ENCODE results near the gene RFX3.

RFX3 gene

DNA sequence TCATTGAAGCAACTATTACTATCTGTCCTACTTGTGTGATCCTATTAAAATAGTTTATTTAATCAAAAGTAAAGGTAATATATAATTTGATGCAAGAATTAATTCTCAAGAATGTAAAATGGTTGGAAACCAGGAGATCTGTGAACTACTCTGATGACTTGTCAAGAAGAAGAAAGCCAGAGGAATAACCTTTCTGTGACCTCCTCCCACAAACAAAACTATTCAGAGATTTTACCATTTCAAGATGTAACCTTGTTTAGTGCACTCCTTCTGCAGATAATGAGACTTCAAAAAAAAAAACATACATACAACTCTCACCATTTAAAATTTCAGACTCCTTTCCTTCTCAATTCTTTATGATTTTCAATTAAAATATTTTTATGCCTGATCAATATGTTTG lies 79.5 kb downstream of the RFX3 start:
- Histone ChIP-seq H2BK15ac (ENCODE audit: low read length) (no peak overlapping the region), H3K4me1 (ENCODE audit: control insufficient read depth in 2 of 2, insufficient read depth in 1 of 2, low read depth in 1 of 2, low read length in 2 of 2) (peaks cover 0 to 10% of the 10 kb centered on the region in 2 donors), H2AFZ (ENCODE audit: low read length) (no peak overlapping the region), H3K4ac (ENCODE audit: low read length) (no peak overlapping the region), H2AK5ac (ENCODE audit: low read depth, low read length) (no peak overlapping the region), H2BK12ac (ENCODE audit: low read length) (no peak overlapping the region), H3K27me3 (ENCODE audit: control insufficient read depth in 3 of 3, insufficient read depth in 3 of 3, low read depth in 1 of 3, low read length in 3 of 3) (no peaks in the 10 kb centered on the region), H3K14ac (ENCODE audit: low read length) (no peak overlapping the region), H3K36me3 (replicated peaks in 1 of 2; ENCODE audit: control insufficient read depth in 2 of 2, insufficient read depth in 2 of 2, low read length in 2 of 2) (peaks cover 0 to 21% of the 10 kb centered on the region in 2 donors), H3K4me2 (ENCODE audit: insufficient read depth, low read length, poor library complexity, severe bottlenecking) (no peak overlapping the region), H3K27ac (replicated peaks; ENCODE audit: low read length) (no peak overlapping the region), H3K4me3 (ENCODE audit: low read length in 2 of 2) (no peak overlapping the region), H3K79me1 (ENCODE audit: low read depth, low read length) (no peaks in the 10 kb centered on the region), H3K9ac (ENCODE audit: low read depth, low read length, poor library complexity) (no peak overlapping the region), H3K18ac (ENCODE audit: low read length) (no peak overlapping the region), H4K8ac (ENCODE audit: low read depth, low read length) (no peak overlapping the region), H2BK120ac (ENCODE audit: low read depth, low read length) (no peak overlapping the region), H3K23ac (ENCODE audit: low read depth, low read length, poor library complexity) (no peak overlapping the region), H2BK5ac (ENCODE audit: low read length) (no peak overlapping the region), H3K9me3 (replicated peaks in 1 of 2; ENCODE audit: control insufficient read depth in 2 of 2, insufficient read depth in 1 of 2, low read depth in 1 of 2, low read length in 2 of 2) (peaks cover 0 to 8% of the 10 kb centered on the region in 2 donors), H4K91ac (ENCODE audit: low read depth, low read length, poor library complexity) (no peak overlapping the region)
- no peak for DNase-seq (ENCODE audit: low spot score)

DNA sequence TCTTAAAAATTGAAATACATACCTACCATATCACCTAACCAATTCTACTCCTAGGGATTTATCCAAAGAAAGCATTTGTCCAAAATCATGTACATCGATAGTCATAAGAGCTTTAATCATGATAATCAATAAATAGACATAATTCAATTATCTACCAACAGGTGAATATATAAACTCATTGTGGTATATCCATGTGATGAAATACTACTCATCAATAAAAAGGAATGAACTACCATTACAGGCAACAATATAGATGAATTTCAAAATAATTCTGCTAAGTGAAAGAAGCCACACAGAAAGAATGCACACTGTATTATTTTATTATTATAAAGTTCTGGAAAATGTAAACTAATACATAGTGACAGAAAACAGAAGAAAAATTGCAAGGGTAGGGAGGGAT lies 81.8 kb downstream of the RFX3 start:
- no CpG with 5 or more reads among the region's 1 CpG for WGBS, 2 donors (ENCODE audit: extremely low coverage in 2 of 2, insufficient read length in 2 of 2, insufficient replicate concordance in 1 of 2)
- no peaks in the 10 kb centered on the region for H3K27me3 ChIP-seq (ENCODE audit: control insufficient read depth in 3 of 3, insufficient read depth in 3 of 3, low read depth in 1 of 3, low read length in 3 of 3)
- H3K9ac ChIP-seq (ENCODE audit: low read depth, low read length, poor library complexity): no peak overlapping the region
- H3K4me3 ChIP-seq (ENCODE audit: low read length in 2 of 2): no peak overlapping the region
- no peak overlapping the region for H4K91ac ChIP-seq (ENCODE audit: low read depth, low read length, poor library complexity)
- H3K36me3 ChIP-seq (replicated peaks in 1 of 2; ENCODE audit: control insufficient read depth in 2 of 2, insufficient read depth in 2 of 2, low read length in 2 of 2): peaks cover 0 to 16% of the 10 kb centered on the region in 2 donors
- no peak overlapping the region for H2BK15ac ChIP-seq (ENCODE audit: low read length)
- peaks cover 0 to 8% of the 10 kb centered on the region in 2 donors for H3K9me3 ChIP-seq (replicated peaks in 1 of 2; ENCODE audit: control insufficient read depth in 2 of 2, insufficient read depth in 1 of 2, low read depth in 1 of 2, low read length in 2 of 2)
- no peak overlapping the region for H3K27ac ChIP-seq (replicated peaks; ENCODE audit: low read length)
- H2BK12ac ChIP-seq (ENCODE audit: low read length): no peak overlapping the region
- H4K8ac ChIP-seq (ENCODE audit: low read depth, low read length): no peak overlapping the region
- no peak overlapping the region for H3K18ac ChIP-seq (ENCODE audit: low read length)
- DNase-seq (ENCODE audit: low spot score): no peak
- no peak overlapping the region for H2BK5ac ChIP-seq (ENCODE audit: low read length)
- H2AK5ac ChIP-seq (ENCODE audit: low read depth, low read length): no peak overlapping the region
- no peak overlapping the region for H2AFZ ChIP-seq (ENCODE audit: low read length)
- H2BK120ac ChIP-seq (ENCODE audit: low read depth, low read length): no peak overlapping the region
- no peak overlapping the region for H3K4me2 ChIP-seq (ENCODE audit: insufficient read depth, low read length, poor library complexity, severe bottlenecking)
- H3K4ac ChIP-seq (ENCODE audit: low read length): no peak overlapping the region
- no peak overlapping the region for H3K23ac ChIP-seq (ENCODE audit: low read depth, low read length, poor library complexity)
- H3K79me1 ChIP-seq (ENCODE audit: low read depth, low read length): no peaks in the 10 kb centered on the region
- peaks cover 0 to 10% of the 10 kb centered on the region in 2 donors for H3K4me1 ChIP-seq (ENCODE audit: control insufficient read depth in 2 of 2, insufficient read depth in 1 of 2, low read depth in 1 of 2, low read length in 2 of 2)
- H3K14ac ChIP-seq (ENCODE audit: low read length): no peak overlapping the region

DNA sequence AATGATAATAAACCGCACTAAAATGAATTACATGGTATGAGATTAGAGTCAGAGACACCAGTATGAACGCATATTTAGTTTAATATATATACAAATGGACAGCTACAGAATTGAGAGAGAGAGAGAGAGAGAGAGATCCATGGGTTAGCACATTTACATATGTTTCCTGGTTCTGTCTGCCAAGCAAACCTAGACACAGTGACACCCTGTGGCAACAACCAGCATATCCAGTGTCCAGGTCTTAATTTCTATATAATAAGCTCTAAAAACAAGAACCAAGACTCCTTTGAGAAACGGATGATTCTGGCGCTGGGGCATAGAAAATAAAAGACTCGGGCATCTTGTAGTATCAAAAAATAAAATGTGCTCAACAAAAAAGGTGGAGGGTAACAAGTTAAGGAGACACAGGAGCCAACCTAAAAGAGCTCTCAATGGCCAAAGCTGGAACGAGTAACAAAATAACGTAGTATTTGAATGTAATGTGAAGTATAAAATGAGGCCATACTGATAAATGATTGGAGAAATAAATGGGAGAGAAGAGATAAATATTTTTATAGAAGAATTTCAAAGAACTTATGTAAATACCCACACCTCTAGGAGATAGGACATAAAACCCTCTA lies 84.5 kb downstream of the RFX3 start:
- Histone ChIP-seq H3K27me3 (ENCODE audit: control insufficient read depth in 3 of 3, insufficient read depth in 3 of 3, low read depth in 1 of 3, low read length in 3 of 3) (no peaks in the 10 kb centered on the region), H3K4me2 (ENCODE audit: insufficient read depth, low read length, poor library complexity, severe bottlenecking) (no peak overlapping the region), H2AFZ (ENCODE audit: low read length) (no peak overlapping the region), H3K4me3 (ENCODE audit: low read length in 2 of 2) (no peak overlapping the region), H4K91ac (ENCODE audit: low read depth, low read length, poor library complexity) (no peak overlapping the region), H2BK12ac (ENCODE audit: low read length) (no peak overlapping the region), H3K4ac (ENCODE audit: low read length) (no peak overlapping the region), H3K36me3 (replicated peaks in 1 of 2; ENCODE audit: control insufficient read depth in 2 of 2, insufficient read depth in 2 of 2, low read length in 2 of 2) (peaks cover 0 to 21% of the 10 kb centered on the region in 2 donors), H2AK5ac (ENCODE audit: low read depth, low read length) (no peak overlapping the region), H4K8ac (ENCODE audit: low read depth, low read length) (no peak overlapping the region), H3K27ac (replicated peaks; ENCODE audit: low read length) (no peak overlapping the region), H3K18ac (ENCODE audit: low read length) (no peak overlapping the region), H3K14ac (ENCODE audit: low read length) (no peak overlapping the region), H3K4me1 (ENCODE audit: control insufficient read depth in 2 of 2, insufficient read depth in 1 of 2, low read depth in 1 of 2, low read length in 2 of 2) (peaks cover 0 to under 1% of the 10 kb centered on the region in 2 donors), H2BK120ac (ENCODE audit: low read depth, low read length) (no peak overlapping the region), H3K79me1 (ENCODE audit: low read depth, low read length) (no peaks in the 10 kb centered on the region), H2BK15ac (ENCODE audit: low read length) (no peak overlapping the region), H2BK5ac (ENCODE audit: low read length) (no peak overlapping the region), H3K23ac (ENCODE audit: low read depth, low read length, poor library complexity) (no peak overlapping the region), H3K9ac (ENCODE audit: low read depth, low read length, poor library complexity) (no peak overlapping the region), H3K9me3 (replicated peaks in 1 of 2; ENCODE audit: control insufficient read depth in 2 of 2, insufficient read depth in 1 of 2, low read depth in 1 of 2, low read length in 2 of 2) (peaks cover 0 to 8% of the 10 kb centered on the region in 2 donors)
- no peak for DNase-seq (ENCODE audit: low spot score)
- WGBS, 2 donors (ENCODE audit: extremely low coverage in 2 of 2, insufficient read length in 2 of 2, insufficient replicate concordance in 1 of 2): no CpG with 5 or more reads among the region's 7 CpGs

DNA sequence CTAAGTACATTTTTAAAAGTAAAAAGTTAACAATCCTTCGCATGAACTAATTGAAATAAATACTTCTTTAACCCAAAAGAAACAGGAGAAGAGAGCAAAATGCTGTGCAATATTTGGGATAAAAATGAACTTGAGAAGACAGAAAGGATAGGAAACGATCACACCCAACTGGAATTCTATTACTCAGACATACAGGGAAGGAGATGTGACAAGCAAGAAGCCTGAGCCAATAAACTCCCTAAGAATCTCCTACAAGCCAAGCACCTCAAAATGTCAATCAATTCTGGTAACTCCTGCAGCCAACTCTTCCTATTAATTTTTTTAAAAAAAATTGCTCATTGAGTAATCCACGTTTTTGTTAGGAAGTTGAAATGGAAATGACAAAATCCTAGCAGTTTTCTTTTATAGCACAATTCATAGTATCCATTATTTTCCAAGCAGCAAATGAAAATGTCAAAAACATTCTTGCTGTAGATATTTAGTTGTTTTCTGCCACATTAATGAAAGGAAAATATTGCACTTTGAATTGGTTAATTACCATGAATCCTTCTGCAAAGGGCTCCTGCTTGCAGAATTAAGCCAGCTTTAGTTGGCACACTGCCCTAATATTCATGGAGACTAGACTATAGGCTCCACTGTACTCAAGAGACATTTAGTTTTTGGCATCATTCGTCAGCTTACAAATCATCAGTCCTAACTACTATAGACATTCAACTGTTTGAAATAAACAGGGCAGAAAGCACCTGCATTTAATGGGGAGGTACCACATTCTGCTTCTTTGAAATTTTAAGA lies 89.0 kb downstream of the RFX3 start:
- Histone ChIP-seq H3K4ac (ENCODE audit: low read length) (no peak overlapping the region), H2BK15ac (ENCODE audit: low read length) (no peak overlapping the region), H2BK12ac (ENCODE audit: low read length) (no peak overlapping the region), H3K36me3 (replicated peaks in 1 of 2; ENCODE audit: control insufficient read depth in 2 of 2, insufficient read depth in 2 of 2, low read length in 2 of 2) (peaks cover 0 to 33% of the 10 kb centered on the region in 2 donors), H3K4me2 (ENCODE audit: insufficient read depth, low read length, poor library complexity, severe bottlenecking) (no peak overlapping the region), H2AFZ (ENCODE audit: low read length) (no peak overlapping the region), H3K9me3 (replicated peaks in 1 of 2; ENCODE audit: control insufficient read depth in 2 of 2, insufficient read depth in 1 of 2, low read depth in 1 of 2, low read length in 2 of 2) (peaks cover 0 to 10% of the 10 kb centered on the region in 2 donors), H2BK5ac (ENCODE audit: low read length) (no peak overlapping the region), H2AK5ac (ENCODE audit: low read depth, low read length) (no peak overlapping the region), H4K8ac (ENCODE audit: low read depth, low read length) (no peak overlapping the region), H2BK120ac (ENCODE audit: low read depth, low read length) (no peak overlapping the region), H3K4me1 (ENCODE audit: control insufficient read depth in 2 of 2, insufficient read depth in 1 of 2, low read depth in 1 of 2, low read length in 2 of 2) (no peaks in the 10 kb centered on the region), H3K18ac (ENCODE audit: low read length) (no peak overlapping the region), H3K4me3 (ENCODE audit: low read length in 2 of 2) (no peak overlapping the region), H3K27ac (replicated peaks; ENCODE audit: low read length) (no peak overlapping the region), H3K79me1 (ENCODE audit: low read depth, low read length) (no peaks in the 10 kb centered on the region), H3K14ac (ENCODE audit: low read length) (no peak overlapping the region), H3K9ac (ENCODE audit: low read depth, low read length, poor library complexity) (no peak overlapping the region), H3K27me3 (ENCODE audit: control insufficient read depth in 3 of 3, insufficient read depth in 3 of 3, low read depth in 1 of 3, low read length in 3 of 3) (no peaks in the 10 kb centered on the region), H4K91ac (ENCODE audit: low read depth, low read length, poor library complexity) (no peak overlapping the region), H3K23ac (ENCODE audit: low read depth, low read length, poor library complexity) (no peak overlapping the region)
- no CpG with 5 or more reads among the region's 4 CpGs for WGBS, 2 donors (ENCODE audit: extremely low coverage in 2 of 2, insufficient read length in 2 of 2, insufficient replicate concordance in 1 of 2)
- DNase-seq (ENCODE audit: low spot score): no peak
